Fibroblast of the aortic adventitia (primary cell): Measurements from ENCODE around the gene FHIT. TPM values are rescaled to one million over a fixed set of nuclear protein-coding genes. Genes with fewer than 3 reads are reported as not detected.

Experiments
- DNase-seq: peaks from one replicate; pipeline ENCODE4 v3.0.0-alpha.2; 2010; ENCODE audit warnings: low read depth
- H3K4me3 ChIP-seq: 2 replicates; pipeline ENCODE4 v1.5.1; 2011; ENCODE audit warnings: low read depth, mild to moderate bottlenecking, control low read depth, low read length, moderate library complexity
- total RNA-seq: library from RNA; depleted of rRNA; stranded (reverse); fragments of >200 nt; gene quantifications from 2 replicates; pipeline ENCODE4 v1.2.3, GENCODE V29; 2012; ENCODE audit warnings: low replicate concordance
- TF ChIP-seq, protein P1 (sequence below): IDR thresholded peaks from 2 replicates; pipeline ENCODE4 v1.5.1; 2011; ENCODE audit warnings: mild to moderate bottlenecking, low read length, control low read depth, inconsistent platforms; ENCODE audit not compliant: insufficient read depth

FHIT gene
- total RNA-seq, 1 donor, result 1.5 TPM

DNA sequence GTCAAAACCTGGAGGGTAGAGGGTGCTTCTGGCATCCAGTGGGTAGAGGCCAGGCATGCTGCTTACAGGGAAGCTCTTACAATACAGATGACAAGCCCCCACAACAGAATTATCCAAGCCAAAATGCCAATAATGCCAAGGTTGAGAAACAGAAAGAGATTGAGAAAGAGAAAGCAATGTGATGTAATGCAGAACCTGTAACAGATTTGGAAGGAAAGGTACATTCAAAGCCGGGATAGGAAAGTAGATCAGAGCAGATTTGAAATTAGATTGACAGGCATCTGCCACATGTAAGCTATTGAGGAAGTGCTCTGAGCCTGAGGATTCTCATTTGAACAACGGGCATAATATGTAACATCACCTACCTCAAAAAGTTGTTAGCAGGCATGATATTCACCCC is 157.9 kb downstream of the FHIT start:
- H3K4me3 ChIP-seq, result no peak overlapping the region
- DNase-seq, result no peak
- TF ChIP-seq, protein P1, sequence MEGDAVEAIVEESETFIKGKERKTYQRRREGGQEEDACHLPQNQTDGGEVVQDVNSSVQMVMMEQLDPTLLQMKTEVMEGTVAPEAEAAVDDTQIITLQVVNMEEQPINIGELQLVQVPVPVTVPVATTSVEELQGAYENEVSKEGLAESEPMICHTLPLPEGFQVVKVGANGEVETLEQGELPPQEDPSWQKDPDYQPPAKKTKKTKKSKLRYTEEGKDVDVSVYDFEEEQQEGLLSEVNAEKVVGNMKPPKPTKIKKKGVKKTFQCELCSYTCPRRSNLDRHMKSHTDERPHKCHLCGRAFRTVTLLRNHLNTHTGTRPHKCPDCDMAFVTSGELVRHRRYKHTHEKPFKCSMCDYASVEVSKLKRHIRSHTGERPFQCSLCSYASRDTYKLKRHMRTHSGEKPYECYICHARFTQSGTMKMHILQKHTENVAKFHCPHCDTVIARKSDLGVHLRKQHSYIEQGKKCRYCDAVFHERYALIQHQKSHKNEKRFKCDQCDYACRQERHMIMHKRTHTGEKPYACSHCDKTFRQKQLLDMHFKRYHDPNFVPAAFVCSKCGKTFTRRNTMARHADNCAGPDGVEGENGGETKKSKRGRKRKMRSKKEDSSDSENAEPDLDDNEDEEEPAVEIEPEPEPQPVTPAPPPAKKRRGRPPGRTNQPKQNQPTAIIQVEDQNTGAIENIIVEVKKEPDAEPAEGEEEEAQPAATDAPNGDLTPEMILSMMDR, result no peak

DNA sequence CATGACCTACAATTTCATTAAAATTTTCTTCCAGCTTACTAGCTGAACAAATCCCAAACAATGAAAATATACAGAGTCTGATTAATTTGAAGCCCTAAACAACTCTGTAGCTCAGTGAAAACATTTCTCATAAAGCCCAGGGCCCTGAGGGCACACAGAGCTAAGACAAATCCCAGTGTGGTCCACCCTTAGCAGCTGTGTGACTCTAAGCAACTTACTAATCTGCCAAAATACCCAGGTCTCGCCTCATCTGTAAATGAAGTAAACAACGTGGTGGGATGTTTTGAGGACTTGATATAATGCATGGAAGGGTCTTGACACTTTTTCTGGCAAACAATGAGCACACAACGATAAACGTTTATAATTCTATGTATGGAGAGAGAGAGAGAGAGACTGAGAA is 158.4 kb downstream of the FHIT start:
- no peak overlapping the region for H3K4me3 ChIP-seq
- TF ChIP-seq, protein P1, result no peak
- no peak for DNase-seq

DNA sequence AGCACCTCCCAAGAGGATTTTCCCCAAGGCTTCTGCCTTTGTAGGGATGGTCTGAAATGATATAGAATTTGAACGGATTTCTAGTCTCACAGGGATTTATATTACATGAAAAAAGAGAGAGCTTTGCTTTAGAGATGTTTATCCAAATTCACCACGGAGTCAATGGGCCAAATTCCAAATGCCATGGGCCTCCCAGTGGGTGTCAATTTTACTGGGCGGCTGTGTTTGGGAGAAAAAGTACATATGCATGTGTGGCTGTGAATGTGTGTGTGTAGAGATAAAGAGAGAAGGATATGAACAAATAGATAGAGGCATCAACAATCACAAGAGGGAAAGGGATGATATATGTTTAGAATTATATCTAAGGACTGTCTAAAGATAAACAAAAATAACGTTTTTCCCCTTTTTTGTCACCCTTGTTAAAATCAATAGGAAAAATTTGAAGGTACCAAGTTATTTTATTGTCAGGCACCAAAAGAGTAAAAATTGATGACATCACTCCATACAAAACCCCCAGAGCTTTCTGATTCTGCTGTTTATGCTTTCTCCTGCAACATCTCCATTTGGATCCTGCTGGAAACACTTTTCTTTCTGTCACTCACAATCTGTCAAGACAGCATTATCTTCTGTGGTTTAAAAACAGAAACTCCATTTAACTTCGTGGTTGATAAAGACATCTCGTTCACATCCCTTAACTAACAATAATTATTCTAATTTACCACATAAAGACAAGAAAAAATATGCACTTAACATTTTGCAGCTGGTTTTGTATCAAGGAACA is 160.7 kb downstream of the FHIT start:
- DNase-seq, result no peak
- TF ChIP-seq, protein P1, result no peak
- H3K4me3 ChIP-seq, result no peak overlapping the region

DNA sequence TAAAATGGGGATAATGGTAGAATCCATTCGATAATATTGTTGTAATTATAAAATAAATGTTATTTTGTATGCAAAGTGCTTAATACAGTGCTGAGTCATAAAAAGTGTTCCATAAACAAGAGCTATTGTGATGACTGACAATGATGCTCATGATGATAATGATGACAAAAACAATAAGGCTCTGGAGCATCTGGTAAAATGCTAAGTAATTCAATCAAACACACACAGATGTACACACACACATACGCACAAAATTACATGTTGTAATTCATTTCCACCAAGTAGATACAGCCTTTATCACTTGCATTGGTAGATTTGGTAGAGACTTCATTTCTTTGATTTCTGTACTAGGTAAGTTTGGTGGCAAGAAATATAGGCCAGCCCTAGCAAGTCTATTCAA is 163.8 kb downstream of the FHIT start:
- DNase-seq, result no peak
- TF ChIP-seq, protein P1, result no peak
- H3K4me3 ChIP-seq, result no peak overlapping the region

DNA sequence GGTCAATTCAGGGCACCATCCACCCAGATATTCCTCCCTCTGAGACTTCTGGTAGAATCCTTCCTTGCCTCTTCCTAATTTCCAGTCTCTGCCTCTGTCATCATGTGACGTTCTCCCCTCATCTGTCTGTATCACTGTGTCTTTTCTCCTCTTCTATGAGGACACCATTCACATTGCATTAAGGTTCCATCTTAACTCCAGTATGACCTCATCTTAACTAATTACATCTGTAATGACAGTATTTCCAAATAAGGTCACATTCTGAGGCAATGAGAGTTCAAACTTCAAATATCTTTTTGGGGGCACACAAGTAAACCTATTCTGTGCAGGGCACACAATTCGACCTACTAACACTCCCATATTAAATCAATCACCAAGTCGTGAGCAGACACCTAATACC is 169.7 kb downstream of the FHIT start:
- no peak for DNase-seq
- H3K4me3 ChIP-seq, result no peak overlapping the region
- TF ChIP-seq, protein P1, result no peak

DNA sequence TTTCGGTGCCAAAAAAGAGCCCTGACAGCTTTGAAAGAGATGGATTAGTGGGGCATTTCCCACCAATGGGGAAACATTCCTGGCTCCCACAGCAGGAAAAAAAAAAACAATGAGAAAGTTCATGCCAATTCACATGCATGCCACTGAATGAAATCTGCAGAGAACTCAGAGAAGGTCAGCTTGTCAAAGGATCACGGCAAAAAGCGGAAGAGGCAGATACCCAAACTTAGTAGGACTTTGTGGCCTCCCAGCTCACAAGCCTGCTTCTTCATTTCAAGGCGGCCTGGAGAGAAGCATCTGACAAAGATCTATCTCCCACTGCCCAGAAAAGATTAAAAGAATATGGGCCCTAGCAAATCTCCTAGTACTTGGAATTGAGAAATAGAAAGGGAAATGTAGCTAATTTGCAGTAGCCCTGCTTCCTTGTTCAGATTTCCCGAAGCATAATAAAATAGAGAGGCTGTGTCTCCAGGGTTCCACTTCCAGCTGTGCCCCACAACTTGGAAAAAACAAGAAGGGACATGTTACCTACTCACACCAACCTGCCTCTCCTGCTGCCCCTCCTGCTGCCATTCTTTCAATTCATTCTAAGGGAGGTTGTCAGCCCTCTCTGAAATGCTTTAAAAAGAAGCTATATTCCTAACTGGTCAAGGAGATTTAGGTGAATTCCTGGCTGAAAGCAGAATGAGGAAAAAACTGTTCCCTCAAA is 170.4 kb downstream of the FHIT start:
- TF ChIP-seq, protein P1, result no peak
- DNase-seq, result no peak
- no peak overlapping the region for H3K4me3 ChIP-seq
